GM06990 (cell line): ENCODE data around the gene TRAP1.

ENCODE experiments used
- DNase-seq: peaks from one replicate; pipeline ENCODE4 v3.0.0-alpha.2; 2011; ENCODE audit not compliant: insufficient read length; ENCODE audit errors: extremely low read depth
- H3K27me3 ChIP-seq: replicated peaks from 2 replicates; pipeline ENCODE4 v1.6.0; 2011; ENCODE audit warnings: low read length; ENCODE audit not compliant: control insufficient read depth, insufficient read depth
- H3K36me3 ChIP-seq: 2 replicates; pipeline ENCODE4 v1.5.1; 2011; ENCODE audit warnings: low read length; ENCODE audit not compliant: control insufficient read depth, insufficient read depth
- H3K4me3 ChIP-seq: replicated peaks from 2 replicates; pipeline ENCODE4 v1.5.1; 2011; ENCODE audit warnings: low read depth, mild to moderate bottlenecking, control low read depth, low read length
- CTCF ChIP-seq: IDR thresholded peaks from 2 replicates; pipeline ENCODE4 v1.5.1; 2011; ENCODE audit warnings: low read length, control low read depth, mild to moderate bottlenecking, inconsistent platforms; ENCODE audit not compliant: insufficient read depth, poor library complexity, severe bottlenecking

TRAP1 gene

GRCh38 chr16:3641801-3642396 is 75.4 kb downstream of the TRAP1 start:
- H3K27me3 ChIP-seq = no peaks in the 10 kb centered on the region
- TF ChIP-seq CTCF = no peak
- H3K4me3 ChIP-seq = no peak overlapping the region
- peaks cover 14% of the 10 kb centered on the region for H3K36me3 ChIP-seq
- no peak for DNase-seq

- no peak overlapping the region for H3K4me3 ChIP-seq
- H3K36me3 ChIP-seq = peaks cover 14% of the 10 kb centered on the region
- no peak for DNase-seq
- H3K27me3 ChIP-seq = no peaks in the 10 kb centered on the region
- no peak for TF ChIP-seq CTCF
These were observed 76.5 kb downstream of the TRAP1 start for GRCh38 chr16:3640632-3641501.

- no peak for DNase-seq
- Histone ChIP-seq H3K36me3 (peaks cover 13% of the 10 kb centered on the region), H3K27me3 (no peaks in the 10 kb centered on the region), H3K4me3 (no peak overlapping the region)
- no peak for TF ChIP-seq CTCF
These were observed 77.1 kb downstream of the TRAP1 start for GRCh38 chr16:3640207-3640606.

- Histone ChIP-seq H3K27me3 (no peaks in the 10 kb centered on the region), H3K36me3 (peaks cover 13% of the 10 kb centered on the region), H3K4me3 (no peak overlapping the region)
- TF ChIP-seq CTCF = no peak
- DNase-seq = no peak
These were observed 78.2 kb downstream of the TRAP1 start for GRCh38 chr16:3638916-3639644.

- DNase-seq = no peak
- TF ChIP-seq CTCF = no peak
- Histone ChIP-seq H3K27me3 (no peaks in the 10 kb centered on the region), H3K36me3 (peaks cover 11% of the 10 kb centered on the region), H3K4me3 (no peak overlapping the region)
These were observed 79.9 kb downstream of the TRAP1 start for GRCh38 chr16:3637371-3637923.
